K562 (cell line): Measurements from ENCODE around the gene EPS8L1. TPM values are rescaled to one million over a fixed set of nuclear protein-coding genes. Genes with fewer than 3 reads are reported as not detected.

Experiments used
- BACH1 ChIP-seq: fragments of 200-800 bp; sonication (Bioruptor generic); IDR thresholded peaks from 2 replicates; pipeline ENCODE4 v1.6.1; 2016; ENCODE audit warnings: missing genetic modification characterization, missing compliant biosample characterization
- EWSR1 ChIP-seq: fragments of 450-650 bp; IDR thresholded peaks from 2 replicates; pipeline ENCODE4 v1.6.1; 2018; ENCODE audit warnings: borderline replicate concordance, mild to moderate bottlenecking, low read depth, moderate library complexity; ENCODE audit not compliant: partially characterized antibody
- KLF1 ChIP-seq: fragments of 450-650 bp; IDR thresholded peaks from 2 replicates; pipeline ENCODE4 v1.6.1; 2016; ENCODE audit warnings: missing genetic modification characterization, missing compliant biosample characterization
- KLF13 ChIP-seq: fragments of 450-650 bp; IDR thresholded peaks from 2 replicates; pipeline ENCODE4 v1.6.1; 2016; ENCODE audit warnings: missing genetic modification characterization, low read depth, mild to moderate bottlenecking, missing compliant biosample characterization, moderate library complexity, borderline replicate concordance
- MCM5 ChIP-seq: fragments of 450-650 bp; IDR thresholded peaks from 2 replicates; pipeline ENCODE4 v1.6.1; 2016; ENCODE audit warnings: low read depth
- MEF2D ChIP-seq: conservative IDR thresholded peaks from 2 replicates; pipeline ENCODE4 v1.6.1; 2016; ENCODE audit warnings: low read depth, missing genetic modification characterization, missing compliant biosample characterization
- MEIS2 ChIP-seq: fragments of 450-650 bp; IDR thresholded peaks from 2 replicates; pipeline ENCODE4 v1.6.1; 2014; ENCODE audit warnings: mild to moderate bottlenecking; ENCODE audit not compliant: partially characterized antibody
- MIER1 ChIP-seq: fragments of 450-650 bp; IDR thresholded peaks from 2 replicates; pipeline ENCODE4 v1.6.1; 2016; ENCODE audit warnings: antibody characterized with exemption, mild to moderate bottlenecking, low read depth
- PTTG1 ChIP-seq: fragments of 450-650 bp; IDR thresholded peaks from 2 replicates; pipeline ENCODE4 v1.6.1; 2016; ENCODE audit warnings: low read depth, mild to moderate bottlenecking, missing genetic modification characterization, missing compliant biosample characterization
- PYGO2 ChIP-seq: fragments of 450-650 bp; IDR thresholded peaks from 2 replicates; pipeline ENCODE4 v1.6.1; 2016; ENCODE audit warnings: mild to moderate bottlenecking, missing genetic modification characterization, moderate library complexity, missing compliant biosample characterization
- SAP30 ChIP-seq: fragments of 200-600 bp; sonication (generic); IDR thresholded peaks from 2 replicates; pipeline ENCODE4 v1.6.1; 2012; ENCODE audit warnings: borderline replicate concordance, low read depth, mild to moderate bottlenecking, moderate library complexity, low read length, control low read depth, inconsistent platforms; ENCODE audit not compliant: insufficient read depth, poor library complexity, severe bottlenecking
- SRF ChIP-seq, 2 experiments: fragments of 250-450, 450-650 bp in 1 of 2; sonication (Bioruptor Pico) in 1 of 2; sonication (generic) in 1 of 2; formaldehyde crosslinking; IDR thresholded peaks; 2 replicates each; pipeline versions ENCODE4 v1.5.0 to v1.5.1; 2020 to 2022; ENCODE audit warnings: mild to moderate bottlenecking in 1 of 2, missing genetic modification reagents in 1 of 2
- TAF15 ChIP-seq: fragments of 200-400 bp; formaldehyde crosslinking; IDR thresholded peaks from 2 replicates; pipeline ENCODE4 v1.6.1; 2017; ENCODE audit warnings: mild to moderate bottlenecking, low read depth, low read length, moderate library complexity
- polyA plus RNA-seq, 8 experiments: library from polyadenylated mRNA; depleted of rRNA in 4 of 8; stranded (reverse) in 5 of 8; unstranded in 3 of 8; fragments of >200 nt; fragmentation: Nextera tagmentation in 2 of 8; fragmentation: Illumina TruSeq in 1 of 8; extraction: Ambion mirVana in 2 of 8; extraction: Trizol in 1 of 8; gene quantifications; 2 replicates each; pipeline versions ENCODE4 v1.2.1 to v1.2.3, GENCODE V29; 2011 to 2014; ENCODE audit warnings: inconsistent platforms in 1 of 8, missing spikeins in 1 of 8
- total RNA-seq, 7 experiments: library from RNA; depleted of rRNA in 6 of 7; stranded (reverse); fragments of >200 nt in 6 of 7; fragmentation: Illumina TruSeq in 2 of 7; extraction: Trizol in 2 of 7; gene quantifications; 2 replicates each; pipeline versions ENCODE4 v1.2.1 to v1.2.3, GENCODE V29; 2011 to 2021; ENCODE audit warnings: low replicate concordance in 1 of 7
- TF ChIP-seq, protein P1 (sequence below): fragments of 250-450 bp; sonication (Bioruptor Pico); IDR thresholded peaks from 2 replicates; pipeline ENCODE4 v1.4.0; 2020; ENCODE audit warnings: mild to moderate bottlenecking, moderate library complexity
- TF ChIP-seq, protein P2 (sequence below): sonication (generic); formaldehyde crosslinking; IDR thresholded peaks from 2 replicates; pipeline ENCODE4 v1.8.0; 2022; ENCODE audit warnings: mild to moderate bottlenecking, low read depth, missing genetic modification reagents
- TF ChIP-seq, protein P3 (sequence below): sonication (generic); formaldehyde crosslinking; IDR thresholded peaks from 2 replicates; pipeline ENCODE4 v1.8.1; 2023; ENCODE audit warnings: mild to moderate bottlenecking, missing genetic modification reagents
- TF ChIP-seq, protein P4 (sequence below), 3 experiments: fragments of 200-800 bp in 1 of 3; sonication (Bioruptor generic) in 1 of 3; sonication (generic) in 1 of 3; formaldehyde crosslinking in 1 of 3; IDR thresholded peaks; 2 replicates each; pipeline versions ENCODE4 v1.6.1 to v1.8.0; 2016 to 2022; ENCODE audit warnings: mild to moderate bottlenecking in 2 of 3, missing compliant biosample characterization in 2 of 3, missing genetic modification characterization in 2 of 3, missing genetic modification reagents in 1 of 3

Gene EPS8L1
- total and polyA plus RNA-seq, 9 of the 15 experiments (the other 6 are each of a cell fraction or from before 2014, with no cell fraction given), result 0.35 to 22.1 (median 11.9) TPM

- TF ChIP-seq, protein P1, sequence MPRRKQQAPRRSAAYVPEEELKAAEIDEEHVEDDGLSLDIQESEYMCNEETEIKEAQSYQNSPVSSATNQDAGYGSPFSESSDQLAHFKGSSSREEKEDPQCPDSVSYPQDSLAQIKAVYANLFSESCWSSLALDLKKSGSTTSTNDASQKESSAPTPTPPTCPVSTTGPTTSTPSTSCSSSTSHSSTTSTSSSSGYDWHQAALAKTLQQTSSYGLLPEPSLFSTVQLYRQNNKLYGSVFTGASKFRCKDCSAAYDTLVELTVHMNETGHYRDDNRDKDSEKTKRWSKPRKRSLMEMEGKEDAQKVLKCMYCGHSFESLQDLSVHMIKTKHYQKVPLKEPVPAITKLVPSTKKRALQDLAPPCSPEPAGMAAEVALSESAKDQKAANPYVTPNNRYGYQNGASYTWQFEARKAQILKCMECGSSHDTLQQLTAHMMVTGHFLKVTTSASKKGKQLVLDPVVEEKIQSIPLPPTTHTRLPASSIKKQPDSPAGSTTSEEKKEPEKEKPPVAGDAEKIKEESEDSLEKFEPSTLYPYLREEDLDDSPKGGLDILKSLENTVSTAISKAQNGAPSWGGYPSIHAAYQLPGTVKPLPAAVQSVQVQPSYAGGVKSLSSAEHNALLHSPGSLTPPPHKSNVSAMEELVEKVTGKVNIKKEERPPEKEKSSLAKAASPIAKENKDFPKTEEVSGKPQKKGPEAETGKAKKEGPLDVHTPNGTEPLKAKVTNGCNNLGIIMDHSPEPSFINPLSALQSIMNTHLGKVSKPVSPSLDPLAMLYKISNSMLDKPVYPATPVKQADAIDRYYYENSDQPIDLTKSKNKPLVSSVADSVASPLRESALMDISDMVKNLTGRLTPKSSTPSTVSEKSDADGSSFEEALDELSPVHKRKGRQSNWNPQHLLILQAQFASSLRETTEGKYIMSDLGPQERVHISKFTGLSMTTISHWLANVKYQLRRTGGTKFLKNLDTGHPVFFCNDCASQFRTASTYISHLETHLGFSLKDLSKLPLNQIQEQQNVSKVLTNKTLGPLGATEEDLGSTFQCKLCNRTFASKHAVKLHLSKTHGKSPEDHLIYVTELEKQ (CRISPR knock-in tag), result no peak
- TF ChIP-seq TAF15 (no peak), SAP30 (no peak), KLF1 (tag) (no peak), PYGO2 (tag) (no peak), EWSR1 (no peak), MIER1 (no peak), SRF (CRISPR knock-in tag; IDR thresholded peaks at IDR 0.05) (no peak), MEF2D (tag) (no peak), MCM5 (no peak), PTTG1 (tag) (no peak), BACH1 (tag) (no peak), MEIS2 (no peak), KLF13 (tag) (no peak)
- TF ChIP-seq, protein P2, sequence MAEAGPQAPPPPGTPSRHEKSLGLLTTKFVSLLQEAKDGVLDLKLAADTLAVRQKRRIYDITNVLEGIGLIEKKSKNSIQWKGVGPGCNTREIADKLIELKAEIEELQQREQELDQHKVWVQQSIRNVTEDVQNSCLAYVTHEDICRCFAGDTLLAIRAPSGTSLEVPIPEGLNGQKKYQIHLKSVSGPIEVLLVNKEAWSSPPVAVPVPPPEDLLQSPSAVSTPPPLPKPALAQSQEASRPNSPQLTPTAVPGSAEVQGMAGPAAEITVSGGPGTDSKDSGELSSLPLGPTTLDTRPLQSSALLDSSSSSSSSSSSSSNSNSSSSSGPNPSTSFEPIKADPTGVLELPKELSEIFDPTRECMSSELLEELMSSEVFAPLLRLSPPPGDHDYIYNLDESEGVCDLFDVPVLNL (CRISPR knock-in tag), result no peak
- TF ChIP-seq, protein P3, sequence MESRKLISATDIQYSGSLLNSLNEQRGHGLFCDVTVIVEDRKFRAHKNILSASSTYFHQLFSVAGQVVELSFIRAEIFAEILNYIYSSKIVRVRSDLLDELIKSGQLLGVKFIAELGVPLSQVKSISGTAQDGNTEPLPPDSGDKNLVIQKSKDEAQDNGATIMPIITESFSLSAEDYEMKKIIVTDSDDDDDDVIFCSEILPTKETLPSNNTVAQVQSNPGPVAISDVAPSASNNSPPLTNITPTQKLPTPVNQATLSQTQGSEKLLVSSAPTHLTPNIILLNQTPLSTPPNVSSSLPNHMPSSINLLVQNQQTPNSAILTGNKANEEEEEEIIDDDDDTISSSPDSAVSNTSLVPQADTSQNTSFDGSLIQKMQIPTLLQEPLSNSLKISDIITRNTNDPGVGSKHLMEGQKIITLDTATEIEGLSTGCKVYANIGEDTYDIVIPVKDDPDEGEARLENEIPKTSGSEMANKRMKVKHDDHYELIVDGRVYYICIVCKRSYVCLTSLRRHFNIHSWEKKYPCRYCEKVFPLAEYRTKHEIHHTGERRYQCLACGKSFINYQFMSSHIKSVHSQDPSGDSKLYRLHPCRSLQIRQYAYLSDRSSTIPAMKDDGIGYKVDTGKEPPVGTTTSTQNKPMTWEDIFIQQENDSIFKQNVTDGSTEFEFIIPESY (CRISPR knock-in tag), result peak; percentile 21; the same call in 1 of the 2 replicates
- TF ChIP-seq, protein P4, sequence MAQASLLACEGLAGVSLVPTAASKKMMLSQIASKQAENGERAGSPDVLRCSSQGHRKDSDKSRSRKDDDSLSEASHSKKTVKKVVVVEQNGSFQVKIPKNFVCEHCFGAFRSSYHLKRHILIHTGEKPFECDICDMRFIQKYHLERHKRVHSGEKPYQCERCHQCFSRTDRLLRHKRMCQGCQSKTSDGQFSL (CRISPR knock-in tag; IDR thresholded peaks at IDR 0.05), result no peak
- TF ChIP-seq, protein P4 (tag; IDR thresholded peaks at IDR 0.05), result no peak
Observed at GRCh38 chr19:55034751-55035150, 40.9 kb upstream of the EPS8L1 start (continued).
